ENCODE results near the gene SETBP1. TPM values are rescaled to one million over a fixed set of nuclear protein-coding genes. Genes with fewer than 3 reads are reported as not detected.

Gene SETBP1
- total and polyA plus RNA-seq, 2 of the 8 experiments (the other 6 are each of a cell fraction or from before 2014, with no cell fraction given), result 2.0 to 6.5 TPM

DNA sequence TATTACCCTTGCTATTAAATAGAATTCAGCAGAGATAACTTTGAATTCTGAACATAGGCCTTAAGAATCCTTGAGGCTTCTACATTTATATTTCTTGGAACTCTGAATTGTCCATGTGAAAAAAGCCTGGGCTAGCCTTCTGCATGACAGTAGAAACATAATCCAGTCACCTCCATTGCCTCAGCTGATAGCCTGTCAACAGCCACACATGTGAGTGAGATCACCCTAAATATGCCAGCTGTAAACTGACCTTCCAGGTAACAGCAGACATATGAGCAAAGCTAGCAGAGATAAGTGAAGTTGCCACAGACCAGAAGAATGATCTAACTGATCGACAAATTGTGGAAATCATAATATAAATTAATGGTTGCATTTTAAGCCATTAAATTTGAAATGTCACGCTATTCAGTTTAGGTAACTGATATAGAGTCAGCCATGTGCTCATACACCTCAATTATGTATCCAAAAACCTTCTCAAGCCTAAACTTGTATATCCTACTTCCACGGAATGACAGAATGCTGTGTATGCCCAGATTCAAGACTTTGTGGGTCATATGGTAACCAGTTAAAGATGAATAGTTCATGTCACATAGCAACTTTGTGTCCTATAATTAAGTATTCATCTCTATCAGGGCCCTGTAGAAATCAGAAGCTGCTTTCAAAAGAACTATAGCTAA lies 48.1 kb upstream of the SETBP1 start:
- FAIRE-seq, result no peak
- no peak for TF ChIP-seq CEBPB (IDR thresholded peaks at IDR 0.05; ENCODE audit: low read depth, low read length)
- TF ChIP-seq CTBP2 (IDR thresholded peaks at IDR 0.05; ENCODE audit: borderline replicate concordance, insufficient read depth, insufficient read length, low read length), result no peak
- TF ChIP-seq, protein P1, sequence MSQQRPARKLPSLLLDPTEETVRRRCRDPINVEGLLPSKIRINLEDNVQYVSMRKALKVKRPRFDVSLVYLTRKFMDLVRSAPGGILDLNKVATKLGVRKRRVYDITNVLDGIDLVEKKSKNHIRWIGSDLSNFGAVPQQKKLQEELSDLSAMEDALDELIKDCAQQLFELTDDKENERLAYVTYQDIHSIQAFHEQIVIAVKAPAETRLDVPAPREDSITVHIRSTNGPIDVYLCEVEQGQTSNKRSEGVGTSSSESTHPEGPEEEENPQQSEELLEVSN (IDR thresholded peaks at IDR 0.05), result no peak
- TF ChIP-seq TCF12 (IDR thresholded peaks at IDR 0.05; ENCODE audit: low read depth, low read length), result no peak
- TF ChIP-seq YY1 (IDR thresholded peaks at IDR 0.05; ENCODE audit: low read depth, low read length), result no peak
- no peak for TF ChIP-seq TEAD4 (IDR thresholded peaks at IDR 0.05; ENCODE audit: low read depth, low read length)
- no peak for TF ChIP-seq POLR2AphosphoS5 (IDR thresholded peaks at IDR 0.05; ENCODE audit: low read depth, low read length)
- TF ChIP-seq TAF7 (optimal IDR thresholded peaks at IDR 0.05; ENCODE audit: borderline replicate concordance, low read depth, low read length), result no peak
- no peak for TF ChIP-seq RAD21 (IDR thresholded peaks at IDR 0.05 in 1 of 2, conservative IDR thresholded peaks at IDR 0.05 in 1 of 2; ENCODE audit: low read depth in 2 of 2, low read length in 2 of 2)
- no peak for TF ChIP-seq NANOG (IDR thresholded peaks at IDR 0.05; ENCODE audit: insufficient read depth, low read depth, low read length, poor library complexity, severe bottlenecking)
- TF ChIP-seq KDM1A (IDR thresholded peaks at IDR 0.05; ENCODE audit: borderline replicate concordance, low read length), result no peak
- TF ChIP-seq JUN (IDR thresholded peaks at IDR 0.05; ENCODE audit: low read depth, low read length), result no peak

More for the DNA sequence above, 48.1 kb upstream of the SETBP1 start:
- H3K9me3 ChIP-seq (ENCODE audit: insufficient read depth in 2 of 2, low read depth in 1 of 2, low read length in 1 of 2), result no peaks in the 10 kb centered on the region
- no peak overlapping the region for H3K23ac ChIP-seq (ENCODE audit: insufficient read length)
- H4K8ac ChIP-seq (ENCODE audit: extremely low read depth, insufficient read depth, low read length), result no peak overlapping the region
- H2BK5ac ChIP-seq (ENCODE audit: low read depth, low read length), result no peak overlapping the region
- 0 out of 7 replicates have a peak, but pooled peaks cover 0 to 2% (median under 1%) of the 10 kb centered on the region in 4 experiments for H3K4me1 ChIP-seq (replicated peaks in 1 of 4; ENCODE audit: control insufficient read depth in 3 of 4, insufficient read depth in 4 of 4, low read length in 3 of 4)
- no peaks in the 10 kb centered on the region for H3K36me3 ChIP-seq (ENCODE audit: control insufficient read depth in 2 of 4, insufficient read depth in 4 of 4, low read length in 3 of 4)
- no peak overlapping the region for H4K91ac ChIP-seq (replicated peaks; ENCODE audit: insufficient read length, low read length)
- no peak overlapping the region for H3K27ac ChIP-seq (ENCODE audit: low read depth, low read length)
- H3K27me3 ChIP-seq (replicated peaks in 1 of 4; ENCODE audit: control insufficient read depth in 3 of 4, extremely low read depth in 1 of 4, insufficient read depth in 3 of 4, low read length in 3 of 4), result no peaks in the 10 kb centered on the region
- H3K4ac ChIP-seq (replicated peaks; ENCODE audit: insufficient read length, low read depth, low read length), result no peak overlapping the region
- H2BK15ac ChIP-seq (ENCODE audit: low read length), result no peak overlapping the region
- WGBS, 2 experiments (ENCODE audit: extremely low coverage in 1 of 2, insufficient coverage in 1 of 2, insufficient read length in 1 of 2, insufficient replicate concordance in 2 of 2, low coverage in 1 of 2, low lambda C conversion rate in 2 of 2, missing lambda C conversion rate in 1 of 2), result 86% methylated on average over 3 of the region's 3 CpGs; no CpG with 5 or more reads in 1 of the 2 experiments
- H3K79me2 ChIP-seq (ENCODE audit: control insufficient read depth in 1 of 2, insufficient read depth in 2 of 2, low read length in 2 of 2), result no peaks in the 10 kb centered on the region
- no peak overlapping the region for H3K4me2 ChIP-seq (ENCODE audit: insufficient read depth in 1 of 2, low read depth in 2 of 2, low read length in 2 of 2)
- no peak overlapping the region for H3K56ac ChIP-seq (replicated peaks; ENCODE audit: insufficient read length, low read depth, low read length)
- H2AFZ ChIP-seq (ENCODE audit: low read length), result no peak overlapping the region
- H3K23me2 ChIP-seq (ENCODE audit: low read depth, low read length), result no peaks in the 10 kb centered on the region
- no peak overlapping the region for H3K9ac ChIP-seq (replicated peaks in 1 of 4; ENCODE audit: extremely low read depth in 1 of 4, low read depth in 3 of 4, low read length in 3 of 4)
- no peak overlapping the region for H2BK12ac ChIP-seq (ENCODE audit: low read depth, low read length)
- no peak overlapping the region for H4K5ac ChIP-seq (ENCODE audit: insufficient read length, low read depth, low read length)
- H4K20me1 ChIP-seq (replicated peaks in 1 of 2; ENCODE audit: control insufficient read depth in 1 of 2, insufficient read depth in 2 of 2, low read length in 2 of 2), result no peaks in the 10 kb centered on the region
- H2BK120ac ChIP-seq (replicated peaks; ENCODE audit: low read depth, low read length), result no peak overlapping the region
- POLR2A ChIA-PET (ENCODE audit: partially characterized antibody), result no interaction called here
- H3K18ac ChIP-seq (ENCODE audit: extremely low read depth, low read length), result no peak overlapping the region
- no peak overlapping the region for H2AK5ac ChIP-seq (ENCODE audit: low read depth, low read length)
- DNase-seq (ENCODE audit: low read depth in 1 of 2, low spot score in 2 of 2), result no peak
- no peak overlapping the region for H2BK20ac ChIP-seq (ENCODE audit: low read length)
- H3K79me1 ChIP-seq (ENCODE audit: low read depth, low read length), result no peaks in the 10 kb centered on the region
- CTCF ChIA-PET (ENCODE audit: partially characterized antibody), result interaction anchor here (1.6 kb wide), 1 partner anchor 35 kb away, joined by 3 read pairs; no protein-coding TSS in a partner anchor
- H3K14ac ChIP-seq (ENCODE audit: insufficient read length), result no peak overlapping the region
- no peak overlapping the region for H3K4me3 ChIP-seq (ENCODE audit: extremely low read depth in 1 of 4, insufficient read depth in 2 of 4, low read depth in 3 of 4, low read length in 4 of 4)

All from H1 (cell line).